GM10266 (cell line): ENCODE results near the gene KIF3A.

ENCODE experiments used
- DNase-seq: peaks from one replicate; pipeline ENCODE4 v3.0.0; 2012; ENCODE audit errors: extremely low spot score
- CTCF ChIP-seq: IDR thresholded peaks from 2 replicates; pipeline ENCODE4 v1.5.1; 2012; ENCODE audit warnings: mild to moderate bottlenecking, low read depth; ENCODE audit not compliant: control insufficient read depth, insufficient read depth; ENCODE audit errors: missing control alignments

KIF3A gene

GRCh38 chr5:132681983-132682382 is 55.4 kb downstream of the KIF3A start:
- TF ChIP-seq CTCF, result no peak
- DNase-seq, result no peak

DNA sequence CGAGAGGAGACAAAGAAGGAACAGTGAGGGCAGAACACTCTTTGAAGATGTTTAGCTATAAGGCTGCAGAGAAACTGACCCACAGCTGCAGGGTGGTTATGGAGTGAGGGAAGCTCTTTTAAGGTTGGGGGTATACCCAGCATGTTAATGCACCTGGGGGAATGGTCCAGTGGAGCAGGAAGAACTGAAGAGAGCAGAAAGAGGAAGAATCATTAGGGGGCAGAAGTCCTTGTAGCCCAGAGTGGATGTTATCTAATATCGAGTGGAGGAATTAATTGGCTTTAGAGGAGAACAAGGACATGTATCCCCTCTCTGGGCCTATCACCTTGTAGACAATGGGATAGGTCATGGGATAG is 55.9 kb downstream of the KIF3A start:
- TF ChIP-seq CTCF, result no peak
- no peak for DNase-seq

DNA sequence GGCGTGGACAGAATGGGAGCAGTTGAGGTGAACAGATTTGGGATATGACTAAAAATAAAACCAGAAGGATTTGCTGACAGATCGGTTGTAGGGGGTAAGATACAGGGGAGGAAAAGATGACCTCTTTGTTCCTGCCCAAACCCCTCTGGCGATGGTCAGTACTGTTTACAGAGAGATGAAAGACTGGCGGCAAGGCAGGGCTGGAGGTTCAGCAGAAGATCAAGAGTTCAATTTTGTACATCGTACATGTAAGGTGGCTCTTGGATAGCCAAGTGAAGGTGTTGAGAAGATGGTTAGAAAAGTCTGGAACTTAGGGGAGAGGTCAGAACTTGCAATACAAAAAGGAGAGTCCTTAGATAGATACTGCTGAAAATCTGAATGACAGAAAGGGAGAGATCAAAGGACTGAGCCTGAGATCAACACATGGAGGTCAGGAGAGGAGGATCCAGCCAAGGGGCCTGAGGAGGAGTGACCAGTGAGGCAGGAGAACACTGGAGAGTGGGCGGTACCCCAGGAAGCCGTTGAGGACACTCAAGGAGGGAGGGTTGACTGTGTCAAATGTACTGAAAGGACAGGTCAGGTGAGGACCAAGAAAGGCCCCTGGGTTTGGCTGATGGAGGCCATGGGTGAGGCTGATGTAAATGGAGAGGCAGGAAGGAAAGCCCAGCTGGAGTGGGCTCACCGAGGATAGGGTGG is 56.4 kb downstream of the KIF3A start:
- no peak for DNase-seq
- no peak for TF ChIP-seq CTCF

DNA sequence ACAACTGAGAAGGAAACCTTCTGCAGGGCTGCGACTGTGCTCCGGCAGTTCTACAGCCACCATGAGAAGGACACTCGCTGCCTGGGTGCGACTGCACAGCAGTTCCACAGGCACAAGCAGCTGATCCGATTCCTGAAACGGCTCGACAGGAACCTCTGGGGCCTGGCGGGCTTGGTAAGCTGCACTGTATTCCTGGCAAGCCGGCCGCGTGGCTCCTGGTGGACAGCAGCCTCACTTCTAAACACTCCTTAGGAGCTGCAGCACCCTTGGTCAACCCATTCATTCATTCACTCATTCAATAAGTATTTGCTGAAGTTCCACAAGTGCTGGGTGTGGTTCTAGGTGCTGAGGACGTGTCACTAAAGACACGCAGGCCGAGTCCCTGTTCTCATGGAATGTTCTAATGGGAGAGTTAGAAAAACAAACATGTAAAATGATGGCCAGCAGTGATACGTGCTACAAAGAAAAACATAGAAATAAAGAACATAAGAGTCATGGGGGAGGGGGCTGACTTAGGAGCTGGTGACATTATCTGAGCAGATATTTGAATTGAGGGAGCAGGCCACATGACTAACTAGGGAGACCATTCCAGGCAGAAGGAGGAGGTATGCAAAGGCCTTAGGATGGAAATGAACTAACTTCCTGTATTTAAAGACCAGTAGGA is 57.5 kb downstream of the KIF3A start:
- no peak for TF ChIP-seq CTCF
- DNase-seq, result no peak

DNA sequence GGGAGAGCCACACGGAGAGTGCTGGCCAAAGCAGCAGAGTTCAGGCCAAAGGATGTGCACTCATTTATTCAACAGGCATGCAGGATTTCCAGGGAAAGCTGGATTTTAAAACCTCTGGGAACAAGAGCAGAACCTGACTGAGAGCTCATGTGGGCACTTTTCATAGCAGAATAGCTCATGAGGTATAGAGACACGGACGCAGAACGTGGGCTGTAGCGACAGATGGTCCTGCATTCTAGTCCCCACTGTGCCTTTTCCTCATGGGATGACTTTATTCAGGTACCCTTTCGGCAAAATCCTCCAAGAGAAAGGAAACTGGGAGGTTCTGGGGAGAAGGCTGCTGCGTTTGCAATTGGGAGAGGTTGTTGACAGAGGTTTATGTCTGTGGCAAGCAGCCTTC is 58.2 kb downstream of the KIF3A start:
- no peak for DNase-seq

DNA sequence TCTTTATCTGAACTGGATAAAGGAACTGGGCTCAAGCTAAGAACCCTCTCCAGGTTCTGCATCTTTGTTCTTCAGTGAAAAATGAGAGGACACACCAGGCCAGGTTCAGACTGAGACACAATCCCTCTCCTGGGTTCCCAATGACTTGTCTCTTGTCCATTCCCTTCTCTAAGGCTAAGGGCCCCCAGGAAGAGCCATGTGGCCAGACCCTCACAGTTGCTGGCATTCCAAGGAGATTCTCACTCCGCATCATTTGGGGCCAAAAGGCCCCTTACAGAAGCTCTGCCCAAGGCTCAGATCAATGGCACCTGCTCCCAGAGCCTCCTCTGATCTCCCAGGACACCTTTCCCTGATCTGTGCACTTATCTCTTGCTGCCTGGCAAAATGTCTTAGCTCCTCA is 58.6 kb downstream of the KIF3A start:
- no peak for DNase-seq
- TF ChIP-seq CTCF, result no peak

More for the DNA sequence above, 58.2 kb downstream of the KIF3A start:
- TF ChIP-seq CTCF, result no peak

- no peak for DNase-seq
- no peak for TF ChIP-seq CTCF
Measured at GRCh38 chr5:132677682-132678400, 59.5 kb downstream of the KIF3A start.
